CD4-positive, alpha-beta T cell treated with Interleukin-6 at 100 ng/mL for 8 hours (primary cell): ENCODE measurements around the gene HDAC4.

Experiments
- DNase-seq: peaks from one replicate; pipeline ENCODE4 v3.0.0-alpha.2; 2020; ENCODE audit warnings: mixed read lengths, low spot score

Gene HDAC4

GRCh38 chr2:239265681-239266433, 135.0 kb downstream of the HDAC4 start:
- DNase-seq, result no peak

GRCh38 chr2:239264838-239265651, 135.8 kb downstream of the HDAC4 start:
- DNase-seq, result peak; percentile 86

- peak; percentile 45 for DNase-seq
These were observed 136.4 kb downstream of the HDAC4 start for GRCh38 chr2:239264492-239264837.

GRCh38 chr2:239263669-239264491, 136.9 kb downstream of the HDAC4 start:
- no peak for DNase-seq

- DNase-seq, result no peak
These were observed 137.6 kb downstream of the HDAC4 start for GRCh38 chr2:239263231-239263630.

GRCh38 chr2:239262484-239263230, 138.2 kb downstream of the HDAC4 start:
- no peak for DNase-seq

GRCh38 chr2:239261796-239262483, 138.9 kb downstream of the HDAC4 start:
- DNase-seq, result no peak

- no peak for DNase-seq
These were observed 139.5 kb downstream of the HDAC4 start for GRCh38 chr2:239261356-239261755.

- DNase-seq, result no peak
These were observed 140.1 kb downstream of the HDAC4 start for GRCh38 chr2:239260546-239261327.

- DNase-seq, result peak; percentile 26
These were observed 141.1 kb downstream of the HDAC4 start for GRCh38 chr2:239259603-239260298.

GRCh38 chr2:239259173-239259572, 141.6 kb downstream of the HDAC4 start:
- no peak for DNase-seq

GRCh38 chr2:239258248-239258647, 142.6 kb downstream of the HDAC4 start:
- DNase-seq, result no peak

- DNase-seq, result peak; percentile 38
These were observed 143.3 kb downstream of the HDAC4 start for GRCh38 chr2:239257511-239257937.

- no peak for DNase-seq
These were observed 144.5 kb downstream of the HDAC4 start for GRCh38 chr2:239256350-239256743.

GRCh38 chr2:239255628-239256349, 145.0 kb downstream of the HDAC4 start:
- DNase-seq, result no peak

GRCh38 chr2:239255218-239255617, 145.6 kb downstream of the HDAC4 start:
- no peak for DNase-seq

- no peak for DNase-seq
These were observed 147.0 kb downstream of the HDAC4 start for GRCh38 chr2:239253701-239254436.

GRCh38 chr2:239253264-239253663, 147.6 kb downstream of the HDAC4 start:
- no peak for DNase-seq
